22Rv1 (cell line): ENCODE measurements around the gene TMTC2.

Experiments used
- CTCF ChIP-seq: fragments of 450-650 bp; IDR thresholded peaks from 2 replicates; pipeline ENCODE4 v1.5.1; 2017; ENCODE audit warnings: mild to moderate bottlenecking
- ZFX ChIP-seq: fragments of 450-650 bp; IDR thresholded peaks from 2 replicates; pipeline ENCODE4 v1.6.1; 2017; ENCODE audit warnings: antibody characterized with exemption, borderline replicate concordance

- TF ChIP-seq CTCF: no peak
- TF ChIP-seq ZFX: no peak
These were observed 330.3 kb downstream of the TMTC2 start for GRCh38 chr12:83016991-83017390.
